KG1 (cell line): ENCODE measurements around the gene MELK.

Experiments used
- DNase-seq: peaks from one replicate; lab custom pipeline; 2025; lab: John Stamatoyannopoulos, UW

The MELK gene

GRCh38 chr9:36676091-36676490, 103.4 kb downstream of the MELK start:
- DNase-seq: no peak

GRCh38 chr9:36676778-36677485, 104.2 kb downstream of the MELK start:
- DNase-seq: no peak

GRCh38 chr9:36677611-36678010, 104.9 kb downstream of the MELK start:
- no peak for DNase-seq

GRCh38 chr9:36679710-36680109, 107.0 kb downstream of the MELK start:
- DNase-seq: no peak

GRCh38 chr9:36686471-36686870, 113.8 kb downstream of the MELK start:
- DNase-seq: no peak

GRCh38 chr9:36690412-36691168, 117.9 kb downstream of the MELK start:
- no peak for DNase-seq

GRCh38 chr9:36691671-36692070, 119.0 kb downstream of the MELK start:
- DNase-seq: no peak

GRCh38 chr9:36698984-36699383, 126.3 kb downstream of the MELK start:
- DNase-seq: no peak

GRCh38 chr9:36704148-36704547, 131.5 kb downstream of the MELK start:
- DNase-seq: no peak

- DNase-seq: no peak
Observed at GRCh38 chr9:36713515-36714490, 141.1 kb downstream of the MELK start.

- no peak for DNase-seq
Observed at GRCh38 chr9:36716496-36716895, 143.8 kb downstream of the MELK start.

- DNase-seq: no peak
Observed at GRCh38 chr9:36717276-36717675, 144.6 kb downstream of the MELK start.

- no peak for DNase-seq
Observed at GRCh38 chr9:36718612-36719011, 145.9 kb downstream of the MELK start.

- DNase-seq: no peak
Observed at GRCh38 chr9:36720043-36720442, 147.3 kb downstream of the MELK start.

- DNase-seq: no peak
Observed at GRCh38 chr9:36721846-36722588, 149.3 kb downstream of the MELK start.

- no peak for DNase-seq
Observed at GRCh38 chr9:36725777-36726356, 153.2 kb downstream of the MELK start.
